H4 (cell line): ENCODE results near the gene RAD9B. TPM values are rescaled to one million over a fixed set of nuclear protein-coding genes. Genes with fewer than 3 reads are reported as not detected.
A peak's percentile ranks its signal among the peaks of the same experiment; 100 is the strongest.
"Not testable (repeated sequence)": the region's sequence is repeated elsewhere in the genome, so short reads cannot be mapped to it uniquely, and the experiment has no call there.

Source experiments
- DNase-seq: peaks from one replicate; pipeline ENCODE4 v3.0.0-alpha.2; 2015; ENCODE audit warnings: low spot score
- total RNA-seq: library from RNA; depleted of rRNA; stranded (reverse); fragments of >200 nt; shearing (Covaris generic); gene quantifications from 2 replicates; pipeline ENCODE4 v1.2.3, GENCODE V29; 2014; rRNA removed

The RAD9B gene
- 0.21 and 0.53 TPM in 2 replicates for total RNA-seq

DNA sequence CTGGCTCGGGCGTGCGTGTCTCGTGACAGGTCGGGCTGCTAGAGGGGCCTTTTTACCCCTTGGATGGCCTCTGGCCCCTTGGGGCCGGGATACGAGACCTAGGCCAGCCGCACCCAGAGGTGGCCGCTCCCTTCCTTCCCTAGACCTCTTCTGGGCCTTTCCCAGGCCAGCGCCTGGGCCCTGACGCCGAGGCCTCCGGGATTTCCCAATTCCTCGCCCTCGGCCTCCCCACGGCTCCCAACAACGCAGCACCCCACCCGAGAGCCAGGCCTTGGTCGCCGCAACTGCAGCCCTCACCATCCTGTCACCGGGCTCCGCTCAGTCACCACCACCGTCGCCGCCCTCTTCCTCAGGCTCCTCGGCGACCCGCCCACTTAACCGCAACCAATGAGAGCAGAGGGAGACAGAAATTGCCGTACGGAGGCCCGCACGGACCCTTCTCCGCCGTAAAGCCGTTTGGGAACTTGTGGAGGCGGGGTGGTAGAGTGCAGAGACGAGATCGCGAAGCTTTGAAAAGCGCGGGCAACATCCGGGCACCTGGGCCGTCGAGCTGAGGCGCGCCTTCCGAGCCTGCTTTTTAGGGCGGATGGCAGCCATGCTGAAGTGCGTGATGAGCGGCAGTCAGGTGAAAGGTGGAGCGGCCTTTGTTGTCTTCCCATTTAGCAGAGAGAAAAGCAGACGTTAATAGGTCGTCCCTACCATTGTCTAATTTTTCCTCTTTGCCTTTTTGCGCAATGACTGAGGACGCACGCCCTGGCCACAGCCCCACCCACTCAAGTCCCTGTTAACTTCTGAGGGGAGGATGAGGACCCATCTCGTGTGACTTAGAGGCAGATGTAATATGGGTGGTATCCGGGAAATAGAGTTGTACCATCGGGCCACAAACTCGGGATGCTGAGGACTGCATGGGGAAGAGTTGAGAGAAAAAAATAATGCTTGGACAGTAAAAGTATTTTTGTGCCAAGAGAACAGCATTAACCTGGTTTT is at the start of gene RAD9B, which contains the start of gene VPS29:
Gene RAD9B, plus strand, starts transcription at position 580 of the 987 bp plus-strand sequence. Its CDS starts 7 bp downstream, at position 587.
Gene VPS29, minus strand, starts transcription at position 360 of the 987 bp plus-strand sequence. Its CDS starts 60 bp downstream, at position 300.
- peak; percentile 97 for DNase-seq

DNA sequence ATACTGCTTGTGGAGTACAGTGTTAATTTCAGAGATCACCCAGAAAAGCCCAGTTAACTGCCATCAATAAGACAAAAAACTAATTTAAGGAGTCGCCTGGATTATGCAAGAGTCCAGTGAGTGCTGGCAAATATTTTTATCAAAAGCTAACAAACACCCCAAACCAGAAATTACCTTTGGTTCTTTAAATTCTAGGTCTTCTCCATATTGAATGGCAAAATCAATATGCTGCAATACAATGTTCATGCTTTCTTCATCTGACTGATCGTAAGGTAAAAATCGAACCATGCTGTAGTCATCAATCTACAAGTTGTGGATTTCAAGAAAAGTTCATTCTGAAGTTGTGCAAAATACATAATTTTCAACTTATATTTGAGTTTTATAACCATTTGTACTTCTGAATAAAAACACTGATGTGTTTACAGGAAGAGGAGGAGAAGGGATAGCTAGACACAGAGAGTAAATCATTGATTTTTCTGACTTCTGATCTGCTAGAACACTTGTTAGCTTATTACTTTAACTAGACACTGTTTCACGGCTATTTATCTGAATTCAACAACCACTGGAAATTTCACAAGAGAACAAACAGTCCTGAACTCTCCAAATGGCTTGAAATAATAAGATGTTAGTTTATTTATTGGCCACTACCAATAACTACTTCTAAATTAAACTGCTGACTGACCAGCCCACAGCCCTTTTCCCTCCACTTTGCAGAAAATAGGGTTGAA is 48.4 kb upstream of the RAD9B start:
- no peak for DNase-seq

DNA sequence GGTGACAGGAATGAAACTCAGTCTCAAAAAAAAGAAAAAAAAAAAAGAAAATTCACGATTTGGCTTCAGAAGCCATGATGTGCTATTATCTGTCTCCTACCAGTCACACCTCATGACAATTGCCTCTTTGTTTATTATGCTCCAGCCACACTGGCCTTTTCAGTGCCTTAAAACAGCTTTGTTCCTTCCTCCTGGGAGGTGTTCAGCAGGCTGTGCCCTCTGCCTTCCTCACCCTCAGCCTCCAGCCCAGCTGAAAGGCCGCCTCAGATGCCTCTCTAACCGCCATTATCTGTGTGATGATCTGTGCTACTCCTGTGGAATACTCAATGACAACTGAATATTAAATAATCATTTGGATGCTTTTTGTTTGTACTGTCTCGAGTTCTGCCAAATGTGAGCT is 43.4 kb upstream of the RAD9B start:
- no peak for DNase-seq

DNA sequence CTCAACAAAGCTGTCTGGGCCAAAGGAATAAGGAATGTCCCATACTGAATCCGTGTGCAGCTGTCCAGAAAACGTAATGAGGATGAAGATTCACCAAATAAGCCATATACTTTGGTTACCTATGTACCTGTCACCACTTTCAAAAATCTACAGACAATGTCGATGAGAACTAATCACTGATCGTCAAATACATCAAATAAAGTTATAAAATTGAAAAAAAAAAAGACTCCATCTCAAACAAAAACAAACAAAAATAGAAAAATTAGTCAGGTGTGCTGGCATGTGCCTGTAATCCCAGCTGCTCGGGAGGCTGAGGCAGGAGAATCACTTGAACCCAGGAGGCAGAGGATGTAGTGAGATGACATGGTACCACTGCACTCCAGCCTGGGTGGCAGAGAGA is 40.9 kb upstream of the RAD9B start:
- DNase-seq = not testable (repeated sequence)

GRCh38 chr12:110465024-110465423 is 37.1 kb upstream of the RAD9B start:
- DNase-seq = no peak

DNA sequence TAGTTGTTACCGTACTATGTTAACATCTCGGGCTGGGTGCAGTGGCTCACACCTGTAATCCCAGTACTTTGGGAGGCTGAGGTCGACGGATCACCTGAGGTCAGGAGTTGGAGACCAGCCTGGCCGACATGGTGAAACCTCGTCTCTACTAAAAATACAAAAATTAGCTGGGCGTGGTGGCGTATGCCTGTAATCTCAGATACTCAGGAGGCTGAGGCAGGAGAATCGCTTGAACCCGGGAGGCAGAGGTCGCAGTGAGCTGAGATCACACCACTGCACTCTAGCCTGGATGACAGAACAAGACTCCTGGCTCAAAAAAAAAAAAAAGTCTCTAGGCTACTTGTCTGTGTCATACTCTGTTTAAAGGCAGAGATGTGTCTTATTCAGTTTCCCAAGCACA is 36.4 kb upstream of the RAD9B start:
- DNase-seq = not testable (repeated sequence)

DNA sequence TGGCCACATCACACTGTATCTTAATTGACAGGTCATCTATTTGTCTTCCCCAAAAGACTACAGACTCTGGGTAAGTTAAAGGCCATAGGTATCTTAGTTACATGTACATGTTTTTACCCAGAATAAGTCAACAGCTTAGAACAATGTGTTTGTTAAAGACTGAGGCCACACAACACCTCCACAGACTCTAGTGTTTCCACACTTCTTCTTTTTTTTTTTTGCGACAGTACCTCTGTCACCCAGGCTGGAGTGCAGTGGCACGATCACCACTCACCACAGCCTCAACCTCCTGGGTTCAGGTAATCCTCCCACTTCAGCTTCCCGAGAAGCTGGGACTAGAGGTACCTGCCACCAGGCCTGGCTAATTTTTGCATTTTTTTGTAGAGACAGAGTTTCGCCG is 35.3 kb upstream of the RAD9B start:
- DNase-seq = no peak

GRCh38 chr12:110467847-110468213 is 34.3 kb upstream of the RAD9B start:
- no peak for DNase-seq

- DNase-seq = peak; percentile 97
Measured at GRCh38 chr12:110468214-110469048, 33.7 kb upstream of the RAD9B start, which contains the start of the genes FAM216A and GPN3. Gene FAM216A (plus strand): TSS chr12:110468845. CDS start chr12:110468876, 31 bp downstream. Gene GPN3 (minus strand): TSS chr12:110468257. CDS start chr12:110468203, 54 bp downstream.

DNA sequence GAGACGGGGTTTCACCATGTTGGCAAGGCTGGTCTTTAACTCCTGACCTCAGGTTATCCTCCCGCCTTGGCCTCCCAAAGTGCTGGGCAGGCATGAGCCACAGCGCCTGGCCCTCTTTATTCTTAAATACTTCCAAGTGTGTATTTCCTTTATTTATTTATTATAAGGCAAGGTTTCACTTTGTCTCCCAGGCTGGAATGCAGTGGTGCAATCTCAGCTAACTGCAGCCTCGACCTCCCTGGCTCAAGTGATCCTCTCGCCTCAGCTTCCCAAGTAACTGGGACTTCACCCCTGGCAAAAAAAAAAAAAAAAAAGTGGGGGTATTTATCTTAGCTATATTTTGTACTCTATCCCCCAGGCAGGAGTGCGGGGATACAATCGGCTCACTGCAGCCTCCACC is 26.7 kb upstream of the RAD9B start:
- no peak for DNase-seq

DNA sequence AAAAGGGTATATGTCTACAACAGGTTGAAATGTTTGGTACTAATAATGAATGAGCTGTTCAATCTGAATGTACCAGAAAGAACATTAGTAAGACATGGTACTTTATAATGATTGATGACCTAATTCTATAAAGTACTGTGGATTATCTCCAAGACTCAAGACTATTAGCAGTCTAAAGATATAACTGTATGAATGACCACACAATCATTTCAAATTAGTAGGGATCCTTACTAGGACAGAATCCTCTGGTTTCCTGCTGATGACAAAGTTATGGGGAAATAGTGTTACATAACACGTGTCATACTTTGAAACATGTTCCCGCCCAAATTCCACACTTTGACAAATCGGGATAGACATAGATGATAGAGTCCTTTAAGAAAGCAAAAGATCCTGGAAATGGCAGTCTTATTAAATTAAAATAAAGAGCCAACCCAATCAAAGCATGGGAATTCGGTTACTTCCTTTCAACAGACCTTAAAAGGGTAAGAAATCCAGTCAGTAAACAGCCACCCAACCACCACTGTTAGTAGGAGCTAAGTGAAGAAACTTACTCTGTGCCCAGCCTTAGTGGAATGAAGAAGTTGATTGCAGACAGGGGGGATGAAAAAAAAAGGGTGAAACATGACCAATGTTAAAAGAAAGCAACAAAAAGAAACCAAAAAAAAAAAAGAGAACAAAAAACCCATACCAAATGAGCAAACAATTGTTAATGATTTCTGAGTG is 3.0 kb upstream of the RAD9B start:
- DNase-seq = no peak

DNA sequence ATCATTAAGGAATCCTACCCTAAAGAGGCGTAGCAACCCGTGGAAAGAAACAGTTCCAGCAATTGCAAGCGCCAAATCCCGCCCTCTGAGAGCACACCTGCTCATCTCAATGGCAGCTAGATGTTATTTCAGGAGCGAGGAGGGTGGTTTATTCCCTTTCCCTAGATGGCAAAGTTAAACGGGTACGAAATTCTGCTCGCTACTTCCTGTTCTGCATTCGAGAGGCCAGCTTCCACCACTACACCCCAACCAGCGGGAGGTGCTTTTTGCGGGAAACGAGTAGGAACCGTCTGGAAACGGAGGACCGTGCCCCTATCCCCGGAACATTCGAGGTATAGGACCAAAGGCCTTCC is 756 bp upstream of the RAD9B start:
- DNase-seq = peak; percentile 12

DNA sequence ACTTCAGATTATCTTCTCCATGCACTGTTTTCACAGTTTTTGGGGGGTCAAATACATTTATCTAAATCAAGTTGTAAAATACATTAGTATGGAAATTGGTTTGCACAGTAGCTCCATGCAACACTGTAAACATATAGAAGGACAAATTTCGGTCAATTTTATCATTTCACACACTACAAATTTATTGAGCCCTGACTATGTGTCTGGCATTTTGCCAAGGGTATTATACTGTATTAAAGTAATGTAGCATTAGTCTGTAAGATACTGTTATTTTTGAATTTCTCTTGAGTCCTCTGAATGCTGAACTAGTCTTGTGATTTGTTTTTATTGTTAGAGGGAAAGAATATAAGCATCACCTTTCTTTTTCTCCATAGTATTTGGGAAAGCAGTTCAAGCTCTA is 1.3 kb downstream of the RAD9B start:
- no peak for DNase-seq

- no peak for DNase-seq
Measured at GRCh38 chr12:110505332-110505731, 3.2 kb downstream of the RAD9B start.

- no peak for DNase-seq
Measured at GRCh38 chr12:110508071-110508586, 6.0 kb downstream of the RAD9B start.

- no peak for DNase-seq
Measured at GRCh38 chr12:110513842-110514241, 11.7 kb downstream of the RAD9B start.

DNA sequence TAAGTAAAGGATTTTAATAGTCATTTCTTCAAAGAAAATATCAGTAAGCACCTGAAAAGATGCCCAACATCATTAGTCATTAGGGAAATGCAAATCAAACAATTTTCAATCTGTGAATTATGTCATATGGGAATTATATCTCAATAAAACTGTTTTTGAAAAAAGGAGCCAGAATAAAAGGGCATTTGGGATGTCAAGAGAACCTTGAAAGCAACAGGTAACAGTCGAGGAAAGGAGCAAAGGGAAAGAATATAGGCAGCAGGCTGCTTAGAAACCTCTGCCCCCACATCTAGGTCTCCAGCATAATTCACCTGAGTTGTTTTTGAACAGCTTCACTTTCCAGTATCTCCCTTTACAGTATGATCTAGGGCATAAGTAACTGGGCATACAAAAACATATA is 12.2 kb downstream of the RAD9B start:
- DNase-seq = no peak

DNA sequence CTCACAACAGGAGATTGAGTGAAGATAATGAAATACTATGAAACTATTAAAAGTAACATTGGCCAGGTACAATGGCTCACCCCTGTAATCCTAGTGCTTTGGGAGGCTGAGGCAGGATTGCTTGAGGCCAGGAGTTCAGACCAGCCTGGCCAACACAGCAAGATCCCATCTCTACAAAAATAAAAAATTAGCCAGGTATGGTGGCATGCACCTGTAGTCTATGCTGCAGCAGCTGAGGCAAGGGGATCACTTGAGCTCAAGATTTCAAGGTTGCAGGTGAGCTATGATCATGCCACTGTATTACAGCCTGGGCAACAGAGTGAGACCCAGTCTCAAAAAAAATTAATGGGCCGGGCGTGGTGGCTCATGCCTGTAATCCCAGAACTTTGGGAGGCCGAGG is 14.9 kb downstream of the RAD9B start:
- DNase-seq = no peak

DNA sequence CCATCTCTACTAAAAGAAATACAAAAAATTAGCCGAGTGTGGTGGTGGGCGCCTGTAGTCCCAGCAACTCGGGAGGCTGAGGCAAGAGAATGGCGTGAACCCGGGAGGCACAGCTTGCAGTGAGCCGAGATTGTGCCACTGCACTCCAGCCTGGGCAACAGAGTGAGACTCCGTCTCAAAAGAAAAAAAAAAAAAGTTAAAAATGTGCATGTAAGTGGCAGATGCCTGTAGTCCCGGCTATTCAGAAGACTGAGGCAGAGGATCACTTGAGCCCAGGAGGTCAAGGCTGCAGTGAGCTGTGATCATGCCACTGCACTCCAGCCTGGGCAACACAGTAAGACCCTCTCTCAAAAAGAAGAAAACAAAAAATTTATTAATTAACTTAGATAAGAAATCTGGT is 15.9 kb downstream of the RAD9B start:
- DNase-seq = not testable (repeated sequence)

- DNase-seq = not testable (repeated sequence)
Measured at GRCh38 chr12:110520876-110521712, 19.0 kb downstream of the RAD9B start.
